Glutamatergic neuron (in vitro differentiated cells): ENCODE measurements around the gene GTF2F2. TPM values are rescaled to one million over a fixed set of nuclear protein-coding genes. Genes with fewer than 3 reads are reported as not detected.

Experiments used
- DNase-seq: peaks from one replicate; pipeline ENCODE4 v3.0.0; 2022
- H3K27ac Mint-ChIP-seq: one replicate; pipeline ENCODE4 v1.8.0; 2020; ENCODE audit warnings: mild to moderate bottlenecking, mixed read lengths, inconsistent platforms; ENCODE audit not compliant: unreplicated experiment
- H3K27me3 Mint-ChIP-seq: one replicate; pipeline ENCODE4 v1.8.0; 2020; ENCODE audit warnings: mild to moderate bottlenecking, moderate library complexity, mixed read lengths, inconsistent platforms; ENCODE audit not compliant: unreplicated experiment
- H3K36me3 Mint-ChIP-seq: one replicate; pipeline ENCODE4 v1.8.0; 2020; ENCODE audit warnings: mild to moderate bottlenecking, mixed read lengths, inconsistent platforms; ENCODE audit not compliant: unreplicated experiment
- H3K4me1 Mint-ChIP-seq: one replicate; pipeline ENCODE4 v1.8.0; 2020; ENCODE audit warnings: mild to moderate bottlenecking, low read depth, mixed read lengths, inconsistent platforms; ENCODE audit not compliant: unreplicated experiment
- H3K4me3 Mint-ChIP-seq: one replicate; pipeline ENCODE4 v1.8.0; 2020; ENCODE audit warnings: mild to moderate bottlenecking, mixed read lengths, inconsistent platforms; ENCODE audit not compliant: unreplicated experiment
- H3K9me3 Mint-ChIP-seq: one replicate; pipeline ENCODE4 v1.8.0; 2020; ENCODE audit warnings: mild to moderate bottlenecking, moderate library complexity, mixed read lengths, inconsistent platforms; ENCODE audit not compliant: unreplicated experiment
- CTCF ChIP-seq: fragments of 200-600 bp; sonication (generic); IDR thresholded peaks from one replicate; pipeline ENCODE4 v1.5.0; 2021; ENCODE audit not compliant: partially characterized antibody, unreplicated experiment
- total RNA-seq: library from RNA; stranded (reverse); fragmentation: NEBNext Ultra II Directional; extraction: Animal tissue kit (Norgen Biotek cat#: 25700); gene quantifications from one replicate; pipeline ENCODE4 v1.2.1, GENCODE V29; 2021; ENCODE audit not compliant: unreplicated experiment

The GTF2F2 gene
- total RNA-seq, 1 donor from 2014 or later: 25.9 TPM

GRCh38 chr13:45101327-45102018, 18.8 kb upstream of the GTF2F2 start:
- no peaks in the 10 kb centered on the region for H3K9me3 Mint-ChIP-seq
- H3K36me3 Mint-ChIP-seq: no peaks in the 10 kb centered on the region
- no peak for TF ChIP-seq CTCF
- peaks cover 6% of the 10 kb centered on the region for H3K4me1 Mint-ChIP-seq
- DNase-seq: no peak
- H3K27me3 Mint-ChIP-seq: peaks cover 2% of the 10 kb centered on the region
- H3K4me3 Mint-ChIP-seq: no peak overlapping the region
- no peak overlapping the region for H3K27ac Mint-ChIP-seq

GRCh38 chr13:45102136-45102507, 18.2 kb upstream of the GTF2F2 start:
- Mint-ChIP-seq H3K27ac (no peak overlapping the region), H3K9me3 (no peaks in the 10 kb centered on the region), H3K36me3 (no peaks in the 10 kb centered on the region), H3K4me3 (no peak overlapping the region), H3K4me1 (peaks cover 6% of the 10 kb centered on the region), H3K27me3 (peaks cover 2% of the 10 kb centered on the region)
- TF ChIP-seq CTCF: no peak
- DNase-seq: no peak

GRCh38 chr13:45103449-45103848, 16.9 kb upstream of the GTF2F2 start:
- H3K27ac Mint-ChIP-seq: no peak overlapping the region
- H3K9me3 Mint-ChIP-seq: no peaks in the 10 kb centered on the region
- H3K4me1 Mint-ChIP-seq: peaks cover 6% of the 10 kb centered on the region
- peaks cover 2% of the 10 kb centered on the region for H3K27me3 Mint-ChIP-seq
- no peak for TF ChIP-seq CTCF
- no peaks in the 10 kb centered on the region for H3K36me3 Mint-ChIP-seq
- no peak for DNase-seq
- no peak overlapping the region for H3K4me3 Mint-ChIP-seq

- no peaks in the 10 kb centered on the region for H3K9me3 Mint-ChIP-seq
- H3K27me3 Mint-ChIP-seq: peaks cover 2% of the 10 kb centered on the region
- no peak overlapping the region for H3K27ac Mint-ChIP-seq
Measured at GRCh38 chr13:45104261-45104660, 16.0 kb upstream of the GTF2F2 start.

More at GRCh38 chr13:45104261-45104660, 16.0 kb upstream of the GTF2F2 start:
- DNase-seq: no peak
- H3K36me3 Mint-ChIP-seq: no peaks in the 10 kb centered on the region
- no peak for TF ChIP-seq CTCF
- no peak overlapping the region for H3K4me3 Mint-ChIP-seq
- H3K4me1 Mint-ChIP-seq: peaks cover 6% of the 10 kb centered on the region
